Ectodermal cell (in vitro differentiated cells): ENCODE measurements around the gene PKP4.

Experiments used
- H3K27ac ChIP-seq: 2 replicates; pipeline ENCODE4 v1.7.0; 2013; ENCODE audit warnings: mild to moderate bottlenecking, low read depth, low read length; ENCODE audit not compliant: insufficient read depth, poor library complexity, severe bottlenecking
- H3K27me3 ChIP-seq: 2 replicates; pipeline ENCODE4 v1.7.0; 2013; ENCODE audit warnings: mild to moderate bottlenecking, low read length; ENCODE audit not compliant: insufficient read depth, control insufficient read depth, poor library complexity, severe bottlenecking
- H3K36me3 ChIP-seq: one replicate; pipeline ENCODE4 v1.7.0; 2013; ENCODE audit warnings: low read length; ENCODE audit not compliant: control insufficient read depth, insufficient read depth
- H3K4me1 ChIP-seq: one replicate; pipeline ENCODE4 v1.7.0; 2013; ENCODE audit warnings: low read length; ENCODE audit not compliant: control insufficient read depth, insufficient read depth
- H3K4me3 ChIP-seq: 2 replicates; pipeline ENCODE4 v1.7.0; 2013; ENCODE audit warnings: low read depth, low read length, control low read depth; ENCODE audit not compliant: insufficient read depth
- H3K9me3 ChIP-seq: 2 replicates; pipeline ENCODE4 v1.7.0; 2013; ENCODE audit warnings: mild to moderate bottlenecking, low read length, moderate library complexity; ENCODE audit not compliant: control insufficient read depth
- WGBS, 2 experiments: methylation state at CpG; one replicate each; pipeline ENCODE4 v1.1.7; 2013; ENCODE audit warnings: missing lambda C conversion rate in 2 of 2; 5-methylcytosine and 5-hydroxymethylcytosine counted together

The PKP4 gene

DNA sequence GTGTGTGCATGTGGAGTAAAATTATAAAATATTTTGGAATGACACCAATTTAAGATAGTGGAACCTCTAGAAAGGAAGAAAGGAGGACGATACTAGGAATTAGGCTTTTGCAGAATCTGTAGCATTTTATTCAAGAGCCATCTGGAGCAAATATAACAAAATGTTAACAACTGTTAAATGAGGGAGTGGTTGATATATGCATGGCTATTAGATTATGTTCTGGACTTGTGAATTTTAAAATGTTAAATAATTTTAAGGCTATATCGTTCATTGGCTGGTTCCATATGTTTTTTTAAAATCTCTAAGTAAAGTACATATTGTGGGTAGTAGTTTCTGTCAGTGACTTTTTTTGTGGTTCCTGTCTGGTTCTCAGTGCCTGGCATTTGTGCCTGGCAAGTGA is 123.2 kb downstream of the PKP4 start:
- Histone ChIP-seq H3K4me1 (no peaks in the 10 kb centered on the region), H3K9me3 (no peaks in the 10 kb centered on the region), H3K27ac (no peak overlapping the region), H3K4me3 (no peak overlapping the region), H3K27me3 (no peaks in the 10 kb centered on the region), H3K36me3 (peaks cover 4% of the 10 kb centered on the region)
- 98 to 100% methylated on average over 2 of the region's 2 CpGs for WGBS, 2 experiments

GRCh38 chr2:158580760-158581159 is 124.0 kb downstream of the PKP4 start:
- 93 to 97% methylated on average over 2 of the region's 2 CpGs for WGBS, 2 experiments
- no peak overlapping the region for H3K27ac ChIP-seq
- peaks cover 4% of the 10 kb centered on the region for H3K36me3 ChIP-seq
- H3K4me1 ChIP-seq, result no peaks in the 10 kb centered on the region
- no peaks in the 10 kb centered on the region for H3K9me3 ChIP-seq
- no peaks in the 10 kb centered on the region for H3K27me3 ChIP-seq
- no peak overlapping the region for H3K4me3 ChIP-seq

DNA sequence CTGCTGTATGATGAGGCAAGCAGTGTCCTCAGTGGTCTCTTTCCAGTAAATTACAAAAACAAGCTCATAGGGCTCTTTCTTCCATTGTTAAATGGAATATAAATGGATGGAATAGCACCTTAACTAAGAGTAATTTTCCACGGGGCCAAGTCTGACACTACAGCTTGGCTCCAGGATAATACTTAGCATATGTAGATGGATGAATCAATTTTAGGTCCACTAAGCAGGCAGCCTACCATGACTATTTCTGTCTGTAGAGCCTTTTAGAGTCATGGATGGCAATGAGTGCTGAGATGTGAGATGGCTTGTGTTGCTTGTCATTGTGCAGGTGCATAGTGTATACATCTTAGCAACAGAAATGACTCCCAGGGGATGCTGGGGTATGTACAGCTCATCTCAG is 125.9 kb downstream of the PKP4 start:
- Histone ChIP-seq H3K27me3 (no peaks in the 10 kb centered on the region), H3K9me3 (no peaks in the 10 kb centered on the region), H3K4me1 (no peaks in the 10 kb centered on the region), H3K27ac (no peak overlapping the region), H3K4me3 (no peak overlapping the region), H3K36me3 (peaks cover 4% of the 10 kb centered on the region)
- 91 to 100% methylated on average over 1 of the region's 1 CpG for WGBS, 2 experiments

DNA sequence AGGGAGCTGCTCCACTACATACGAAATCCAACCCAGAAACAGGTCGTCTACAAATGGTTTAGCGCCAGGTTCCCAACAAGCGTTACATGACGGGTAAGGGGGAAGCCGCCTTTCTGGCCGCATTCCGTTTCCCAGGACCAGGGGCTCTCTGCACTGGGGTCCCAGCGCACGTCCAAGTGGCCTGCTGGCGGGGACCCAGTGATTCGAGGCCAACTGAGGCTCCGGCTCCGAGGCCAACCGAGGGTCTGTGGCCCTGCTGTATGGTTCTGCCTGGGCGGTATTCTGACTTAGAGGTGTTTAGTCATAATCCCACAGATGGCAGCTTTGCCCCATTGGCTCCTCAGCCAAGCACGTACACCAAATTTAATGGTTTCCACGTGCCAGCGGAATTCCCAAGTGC is 127.2 kb downstream of the PKP4 start:
- no peak overlapping the region for H3K27ac ChIP-seq
- 97 to 98% methylated on average over 19 of the region's 19 CpGs for WGBS, 2 experiments

GRCh38 chr2:158586491-158586890 is 129.7 kb downstream of the PKP4 start:
- peaks cover 4% of the 10 kb centered on the region for H3K36me3 ChIP-seq
- H3K9me3 ChIP-seq, result no peaks in the 10 kb centered on the region
- H3K27me3 ChIP-seq, result no peaks in the 10 kb centered on the region
- no peaks in the 10 kb centered on the region for H3K4me1 ChIP-seq
- no peak overlapping the region for H3K27ac ChIP-seq
- whole genome bisulfite sequencing, 2 experiments, result 0 to 67% methylated on average over 1 to 3 of the region's 3 CpGs
- no peak overlapping the region for H3K4me3 ChIP-seq

More for the DNA sequence above, 127.2 kb downstream of the PKP4 start:
- Histone ChIP-seq H3K27me3 (no peaks in the 10 kb centered on the region), H3K4me3 (no peak overlapping the region), H3K36me3 (peaks cover 4% of the 10 kb centered on the region), H3K9me3 (no peaks in the 10 kb centered on the region), H3K4me1 (no peaks in the 10 kb centered on the region)

GRCh38 chr2:158589303-158589702 is 132.6 kb downstream of the PKP4 start:
- 92 to 100% methylated on average over 3 of the region's 4 CpGs for WGBS, 2 experiments
- no peaks in the 10 kb centered on the region for H3K36me3 ChIP-seq

DNA sequence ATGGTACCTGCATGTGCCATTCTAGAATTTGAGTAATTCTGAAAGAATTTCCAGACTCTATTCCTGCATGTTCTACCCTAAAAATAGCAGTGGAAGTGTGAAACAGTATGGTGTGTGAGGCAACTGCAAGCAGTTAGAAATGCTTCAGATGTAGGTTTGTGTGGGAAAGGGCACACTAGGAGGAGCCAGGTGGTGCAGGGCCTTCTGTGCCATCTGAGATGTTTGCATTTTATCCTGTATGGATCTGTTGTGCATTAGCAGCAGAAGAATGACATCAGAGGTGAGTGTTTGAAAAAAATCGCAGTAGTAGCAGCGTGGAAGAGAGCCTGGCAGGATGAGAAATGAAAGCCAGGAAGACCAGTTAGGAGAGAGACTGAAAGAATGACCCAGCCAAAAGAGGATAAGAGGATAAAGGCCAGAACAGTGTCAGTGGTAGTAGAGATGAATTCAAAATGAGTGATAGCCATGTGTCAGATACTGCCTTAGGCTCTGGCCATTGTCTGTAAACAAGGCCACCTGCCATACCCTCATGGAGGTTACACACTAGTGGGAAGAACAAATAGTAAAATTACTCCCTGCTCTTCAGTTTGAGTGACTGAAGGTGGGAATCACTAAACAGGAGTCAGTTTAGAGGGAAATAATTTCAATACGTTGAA is 142.2 kb downstream of the PKP4 start:
- H3K27ac ChIP-seq, result no peak overlapping the region

More at GRCh38 chr2:158589303-158589702, 132.6 kb downstream of the PKP4 start:
- Histone ChIP-seq H3K27ac (no peak overlapping the region), H3K9me3 (no peaks in the 10 kb centered on the region), H3K27me3 (no peaks in the 10 kb centered on the region), H3K4me1 (no peaks in the 10 kb centered on the region), H3K4me3 (no peak overlapping the region)

DNA sequence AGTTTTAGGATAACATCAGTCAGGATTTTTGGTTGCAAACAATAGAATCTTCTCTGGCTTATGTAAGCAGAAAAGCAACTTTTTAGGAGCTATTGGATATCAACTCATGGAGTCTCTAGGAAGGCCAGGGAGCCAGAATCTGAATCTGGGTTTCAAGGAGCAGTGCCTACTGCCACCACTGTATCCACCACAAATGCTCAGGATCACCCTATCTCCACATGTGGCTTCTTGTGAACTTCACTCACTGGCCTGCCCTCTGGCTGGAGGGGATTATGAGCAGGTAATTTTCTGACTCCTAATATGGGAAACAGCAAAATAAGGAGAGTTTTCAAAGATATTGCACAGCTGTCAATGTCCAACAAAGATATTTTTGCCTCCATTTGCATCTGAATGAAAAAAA is 142.9 kb downstream of the PKP4 start:
- Histone ChIP-seq H3K9me3 (no peaks in the 10 kb centered on the region), H3K4me3 (no peak overlapping the region), H3K27ac (no peak overlapping the region), H3K27me3 (no peaks in the 10 kb centered on the region), H3K4me1 (no peaks in the 10 kb centered on the region), H3K36me3 (no peaks in the 10 kb centered on the region)

More for the DNA sequence above, 142.2 kb downstream of the PKP4 start:
- 91 to 93% methylated on average over 3 of the region's 3 CpGs for WGBS, 2 experiments
- H3K9me3 ChIP-seq, result no peaks in the 10 kb centered on the region
- H3K27me3 ChIP-seq, result no peaks in the 10 kb centered on the region
- no peaks in the 10 kb centered on the region for H3K4me1 ChIP-seq
- H3K36me3 ChIP-seq, result no peaks in the 10 kb centered on the region
- no peak overlapping the region for H3K4me3 ChIP-seq

DNA sequence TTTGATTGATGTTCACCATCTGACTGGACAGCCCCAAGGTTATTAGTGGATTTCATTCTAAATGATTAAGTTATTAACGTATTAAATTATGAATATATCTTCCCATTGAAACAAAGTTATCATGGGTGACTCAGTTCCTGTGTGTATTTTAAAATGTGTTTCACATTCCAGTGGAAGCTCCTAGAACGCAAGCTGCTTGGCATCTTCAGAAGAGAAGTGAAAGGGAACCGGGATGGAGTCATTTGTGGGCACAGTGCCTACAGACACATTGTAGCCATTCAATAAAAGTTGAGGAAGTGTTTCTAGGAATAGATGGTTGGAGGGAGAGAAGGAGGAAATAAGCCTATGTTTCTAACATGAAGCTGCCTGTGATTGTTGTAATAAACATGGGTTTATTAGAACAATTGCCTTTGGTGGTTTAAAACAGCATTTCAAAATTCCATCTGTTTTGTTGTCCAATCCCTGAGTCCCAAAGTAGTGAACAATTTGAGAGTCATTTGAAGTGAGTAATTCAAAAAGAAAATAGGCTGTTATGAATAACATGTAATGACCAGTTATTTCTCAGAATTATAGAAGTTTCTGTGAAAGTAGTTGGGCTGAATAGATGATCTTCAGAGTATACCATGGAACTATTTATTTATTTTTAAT is 143.5 kb downstream of the PKP4 start:
- Histone ChIP-seq H3K9me3 (no peaks in the 10 kb centered on the region), H3K4me3 (no peak overlapping the region), H3K36me3 (no peaks in the 10 kb centered on the region), H3K27ac (no peak overlapping the region), H3K4me1 (no peaks in the 10 kb centered on the region), H3K27me3 (no peaks in the 10 kb centered on the region)
- 96 to 98% methylated on average over 2 to 3 of the region's 3 CpGs for WGBS, 2 experiments

- H3K36me3 ChIP-seq, result no peaks in the 10 kb centered on the region
- no peak overlapping the region for H3K4me3 ChIP-seq
- H3K9me3 ChIP-seq, result no peaks in the 10 kb centered on the region
- no peaks in the 10 kb centered on the region for H3K4me1 ChIP-seq
- H3K27me3 ChIP-seq, result no peaks in the 10 kb centered on the region
- 92 to 95% methylated on average over 2 of the region's 2 CpGs for WGBS, 2 experiments
- H3K27ac ChIP-seq, result no peak overlapping the region
Measured at GRCh38 chr2:158602027-158602426, 145.3 kb downstream of the PKP4 start.
